HCT116 (cell line): Measurements from ENCODE around the gene AP3B1.

Source experiments
- CBX3 ChIP-seq: IDR thresholded peaks from 2 replicates; pipeline ENCODE4 v1.6.1; 2012; ENCODE audit warnings: low read depth
- MAX ChIP-seq: IDR thresholded peaks from 2 replicates; pipeline ENCODE4 v1.6.1; 2012
- SIN3A ChIP-seq: IDR thresholded peaks from 2 replicates; pipeline ENCODE4 v1.6.1; 2012; ENCODE audit warnings: low read depth
- TCF7L2 ChIP-seq: IDR thresholded peaks from 2 replicates; pipeline ENCODE4 v1.7.0; 2011; ENCODE audit warnings: borderline replicate concordance, inconsistent platforms; ENCODE audit not compliant: insufficient read depth, insufficient read length; ENCODE audit errors: extremely low read depth
- TF ChIP-seq, protein P1 (sequence below), 3 experiments: fragments of 200-600 bp in 1 of 3; sonication (generic) in 1 of 3; IDR thresholded peaks in 2 of 3; conservative IDR thresholded peaks in 1 of 3; 2 replicates each; pipeline ENCODE4 v1.5.1; 2012 to 2017; ENCODE audit warnings: low read depth in 2 of 3, low read length in 2 of 3, antibody characterized with exemption in 1 of 3, borderline replicate concordance in 1 of 3, control low read depth in 1 of 3, mild to moderate bottlenecking in 1 of 3, mixed read lengths in 1 of 3, mixed run types in 1 of 3, moderate library complexity in 1 of 3; ENCODE audit not compliant: insufficient read depth in 1 of 3

DNA sequence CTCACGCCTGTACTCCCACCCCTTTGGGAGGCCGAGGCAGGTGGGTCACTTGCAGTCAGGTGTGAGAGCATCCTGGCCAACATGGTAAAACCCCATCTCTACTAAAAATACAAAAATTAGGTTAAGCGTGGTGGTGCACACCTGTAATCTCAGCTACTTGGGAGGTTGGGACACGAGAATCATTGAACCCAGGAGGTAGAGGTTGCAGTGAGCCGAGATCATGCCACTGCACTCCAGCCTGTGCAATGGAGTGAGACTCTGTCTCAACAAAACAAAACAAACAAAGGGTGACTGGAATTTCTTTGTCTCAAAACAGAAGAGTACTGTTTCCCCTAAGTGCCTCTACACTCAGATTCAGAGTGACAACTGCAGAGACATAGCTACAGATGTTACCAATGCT lies 116.1 kb downstream of the AP3B1 start:
- TF ChIP-seq, protein P1, sequence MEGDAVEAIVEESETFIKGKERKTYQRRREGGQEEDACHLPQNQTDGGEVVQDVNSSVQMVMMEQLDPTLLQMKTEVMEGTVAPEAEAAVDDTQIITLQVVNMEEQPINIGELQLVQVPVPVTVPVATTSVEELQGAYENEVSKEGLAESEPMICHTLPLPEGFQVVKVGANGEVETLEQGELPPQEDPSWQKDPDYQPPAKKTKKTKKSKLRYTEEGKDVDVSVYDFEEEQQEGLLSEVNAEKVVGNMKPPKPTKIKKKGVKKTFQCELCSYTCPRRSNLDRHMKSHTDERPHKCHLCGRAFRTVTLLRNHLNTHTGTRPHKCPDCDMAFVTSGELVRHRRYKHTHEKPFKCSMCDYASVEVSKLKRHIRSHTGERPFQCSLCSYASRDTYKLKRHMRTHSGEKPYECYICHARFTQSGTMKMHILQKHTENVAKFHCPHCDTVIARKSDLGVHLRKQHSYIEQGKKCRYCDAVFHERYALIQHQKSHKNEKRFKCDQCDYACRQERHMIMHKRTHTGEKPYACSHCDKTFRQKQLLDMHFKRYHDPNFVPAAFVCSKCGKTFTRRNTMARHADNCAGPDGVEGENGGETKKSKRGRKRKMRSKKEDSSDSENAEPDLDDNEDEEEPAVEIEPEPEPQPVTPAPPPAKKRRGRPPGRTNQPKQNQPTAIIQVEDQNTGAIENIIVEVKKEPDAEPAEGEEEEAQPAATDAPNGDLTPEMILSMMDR (IDR thresholded peaks at IDR 0.05 in 2 of 3, conservative IDR thresholded peaks at IDR 0.05 in 1 of 3; ENCODE audit: borderline replicate concordance in 1 of 3, insufficient read depth in 1 of 3, low read depth in 2 of 3, low read length in 2 of 3): no peak
- TF ChIP-seq CBX3 (no peak), TCF7L2 (no peak), MAX (no peak), SIN3A (no peak)
